NCI-H187 (cell line): ENCODE measurements around the gene GPC6.

ENCODE experiments used
- DNase-seq, 2 experiments: peaks; one replicate each; lab custom pipeline; 2025; lab: John Stamatoyannopoulos, UW

Gene GPC6

DNA sequence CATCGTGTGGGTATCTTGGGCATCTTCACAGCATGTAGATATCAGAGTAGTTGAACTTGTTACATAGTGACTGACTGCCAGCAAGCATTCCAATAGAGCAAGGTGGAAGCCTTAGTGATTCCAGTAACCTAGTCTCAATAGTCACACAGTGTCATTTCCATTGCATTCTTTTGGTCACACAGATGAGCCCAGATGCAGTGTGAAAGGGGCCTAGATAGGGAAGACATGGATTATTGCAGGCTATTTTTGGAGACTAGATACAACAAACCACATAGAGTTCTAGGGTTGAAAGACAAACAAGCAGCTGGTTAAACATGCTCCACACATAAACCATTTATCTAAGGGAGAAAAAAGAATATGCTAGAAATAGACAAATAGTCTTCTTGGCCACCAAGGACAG is 699.4 kb downstream of the GPC6 start:
- no peak for DNase-seq

DNA sequence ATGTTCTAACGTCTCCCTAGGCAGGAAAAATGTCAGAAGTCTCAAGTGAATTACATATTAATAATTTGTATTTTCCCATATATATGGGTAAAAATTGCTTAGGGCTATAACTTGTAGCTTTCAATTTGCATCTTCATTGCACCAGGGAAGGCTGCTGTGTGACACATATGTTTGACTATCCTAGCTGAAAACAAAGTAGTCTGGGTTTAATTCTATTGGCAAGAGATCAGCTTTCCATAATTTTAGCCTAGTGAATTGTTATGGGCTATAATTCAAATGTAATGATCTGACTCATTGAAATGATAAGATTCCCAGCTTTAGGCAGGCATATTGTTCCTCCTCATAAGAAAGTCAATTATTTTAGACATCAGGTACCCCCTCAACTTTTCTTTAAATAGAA is 699.8 kb downstream of the GPC6 start:
- no peak for DNase-seq

DNA sequence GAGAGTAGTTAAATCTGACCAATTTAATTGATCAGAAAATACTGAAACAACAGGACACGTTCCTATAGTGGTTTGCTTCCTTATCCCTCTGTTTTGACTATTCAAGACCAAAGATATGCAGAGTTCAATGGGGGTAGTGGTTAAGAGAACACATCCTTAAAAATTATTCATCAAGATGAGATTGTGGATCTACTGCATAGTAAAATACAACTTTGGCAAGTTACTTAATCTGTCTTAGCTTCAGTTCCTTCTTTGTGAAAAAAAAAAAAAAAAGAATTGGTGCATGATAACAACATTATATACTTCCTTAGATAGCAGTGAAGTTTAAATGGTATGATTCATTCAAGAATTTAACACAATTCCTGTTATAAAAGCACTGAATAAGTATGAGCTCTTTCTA is 700.8 kb downstream of the GPC6 start:
- DNase-seq: no peak

GRCh38 chr13:93932901-93933300 is 706.3 kb downstream of the GPC6 start:
- no peak for DNase-seq

DNA sequence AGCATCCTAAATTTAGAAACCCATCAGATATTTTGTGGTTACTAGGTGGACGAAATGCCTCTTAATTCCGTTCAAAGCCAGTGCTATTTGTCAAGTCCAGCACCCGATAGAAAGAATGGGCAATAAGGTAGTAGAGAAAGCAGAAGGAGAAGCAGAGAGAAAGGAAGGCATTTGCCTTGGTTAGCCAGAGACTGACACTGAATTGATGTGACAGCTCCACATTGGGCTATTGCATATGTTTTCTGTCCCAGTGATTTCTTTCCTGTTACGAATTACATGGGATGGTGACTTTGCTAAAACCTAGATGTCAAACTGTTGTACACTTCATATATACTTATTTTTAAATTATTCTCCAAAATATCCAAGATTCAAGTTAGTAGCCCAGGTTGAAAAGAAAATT is 710.3 kb downstream of the GPC6 start:
- DNase-seq: no peak

GRCh38 chr13:93941444-93941843 is 714.8 kb downstream of the GPC6 start:
- DNase-seq: no peak

DNA sequence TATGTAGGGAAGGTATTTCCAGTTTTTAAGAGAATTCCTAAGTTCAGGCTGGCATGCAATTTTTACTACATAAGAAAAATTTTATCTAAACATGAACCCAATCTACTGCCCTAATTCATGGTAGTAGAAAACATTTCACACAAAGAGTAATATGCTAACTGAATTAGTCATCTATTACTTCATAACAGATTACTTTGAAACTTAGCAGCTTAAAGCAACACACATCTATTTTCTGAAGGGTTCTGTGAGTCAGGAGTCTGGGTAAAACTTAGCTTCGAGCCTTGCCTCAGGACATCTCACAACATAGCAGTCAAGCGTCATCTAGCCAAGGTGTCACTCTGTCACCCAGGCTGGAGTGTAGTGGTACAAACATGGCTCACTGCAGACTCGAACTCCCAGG is 715.4 kb downstream of the GPC6 start:
- no peak for DNase-seq

DNA sequence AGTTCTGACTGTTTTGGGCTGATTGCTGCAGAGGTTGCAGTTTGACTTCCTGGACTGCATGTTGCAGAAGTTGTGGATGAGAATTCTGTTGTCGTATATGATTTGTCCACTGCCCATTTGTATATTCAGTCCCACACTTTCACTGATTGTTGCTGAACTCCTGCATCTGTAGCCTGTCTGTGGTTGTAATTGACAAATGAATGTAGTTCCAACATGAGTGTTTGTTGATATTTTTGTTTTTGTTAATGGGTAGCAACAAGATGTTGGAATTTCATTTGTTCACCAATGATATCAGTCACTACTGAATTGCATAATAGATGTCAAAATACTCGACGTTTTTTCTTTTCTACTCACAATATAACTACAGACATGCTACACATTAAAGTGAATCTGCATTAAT is 719.0 kb downstream of the GPC6 start:
- DNase-seq: no peak

DNA sequence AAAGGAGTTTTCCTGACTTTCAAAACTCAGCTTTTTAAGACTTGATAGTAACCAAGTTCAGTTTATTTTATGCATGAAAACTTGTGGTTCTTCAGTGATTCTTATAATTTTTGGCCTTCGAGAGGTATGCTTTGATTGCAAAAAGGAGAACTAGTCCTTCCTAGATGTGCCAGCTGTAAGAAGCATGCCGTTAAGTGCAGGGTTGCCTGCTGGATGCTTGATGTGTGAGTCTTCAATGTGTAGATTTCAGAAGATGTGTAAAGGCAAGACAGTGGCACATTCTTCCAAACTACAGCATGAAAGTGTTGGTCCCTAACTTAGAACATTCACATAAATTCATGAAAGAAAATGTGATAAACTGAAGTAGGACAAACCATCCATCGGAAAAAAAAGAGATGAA is 720.4 kb downstream of the GPC6 start:
- DNase-seq: no peak

GRCh38 chr13:93947651-93948050 is 721.0 kb downstream of the GPC6 start:
- DNase-seq: no peak

DNA sequence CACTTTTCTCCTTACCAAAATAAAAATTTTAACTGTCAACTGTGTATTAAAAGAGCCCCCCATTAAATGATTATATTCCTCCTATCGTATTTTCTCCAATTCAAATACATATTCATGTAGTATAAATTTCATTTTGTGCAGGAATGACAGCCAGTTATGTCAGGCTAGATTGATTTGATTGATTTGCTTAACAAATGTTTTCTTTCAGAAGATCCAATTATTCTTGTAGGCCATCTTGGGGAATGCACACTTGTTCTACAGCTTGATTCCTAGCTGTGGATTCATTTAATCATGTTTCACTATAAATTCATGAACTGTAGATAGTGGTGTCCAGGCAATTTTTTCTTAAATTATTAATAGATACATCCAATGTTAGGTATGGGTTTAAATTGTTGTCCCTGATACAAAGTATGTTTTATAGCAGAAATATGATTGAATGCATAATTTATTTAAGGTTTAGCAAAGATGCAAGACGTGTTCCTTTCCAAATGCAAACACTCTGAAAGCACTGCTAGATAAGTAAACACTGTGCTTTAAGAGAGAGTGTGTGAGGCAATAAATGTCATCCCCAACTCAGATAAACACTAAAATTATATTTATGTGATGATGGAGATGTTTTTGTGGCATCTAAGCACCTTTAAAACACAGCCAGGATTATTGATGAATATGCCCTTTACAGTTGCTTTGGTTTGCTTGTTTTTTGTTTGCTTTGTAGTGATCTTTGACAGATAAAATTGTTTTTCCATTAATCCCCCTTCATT is 721.7 kb downstream of the GPC6 start:
- peak; percentile 41 to 47 for DNase-seq

- no peak for DNase-seq
These were observed 724.5 kb downstream of the GPC6 start for GRCh38 chr13:93951108-93951507.

GRCh38 chr13:93951951-93952350 is 725.3 kb downstream of the GPC6 start:
- DNase-seq: no peak

DNA sequence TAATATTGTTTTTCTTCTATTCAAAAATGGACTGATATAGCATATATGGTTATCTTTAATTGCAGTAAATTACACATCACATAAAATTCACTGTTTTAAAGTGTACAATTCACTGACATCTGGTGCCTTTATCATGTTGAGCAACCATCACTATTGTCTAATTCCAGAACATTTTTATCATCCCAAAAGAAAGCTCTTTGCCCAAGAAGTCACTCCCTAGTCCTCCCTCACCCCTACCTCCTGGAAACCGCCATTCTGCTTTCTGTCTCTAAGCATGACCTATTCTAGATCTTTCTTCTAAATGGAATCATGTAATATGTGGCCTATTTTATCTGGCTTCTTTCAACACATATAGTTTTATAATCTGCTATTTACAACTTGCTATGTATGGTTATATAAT is 727.2 kb downstream of the GPC6 start:
- no peak for DNase-seq

DNA sequence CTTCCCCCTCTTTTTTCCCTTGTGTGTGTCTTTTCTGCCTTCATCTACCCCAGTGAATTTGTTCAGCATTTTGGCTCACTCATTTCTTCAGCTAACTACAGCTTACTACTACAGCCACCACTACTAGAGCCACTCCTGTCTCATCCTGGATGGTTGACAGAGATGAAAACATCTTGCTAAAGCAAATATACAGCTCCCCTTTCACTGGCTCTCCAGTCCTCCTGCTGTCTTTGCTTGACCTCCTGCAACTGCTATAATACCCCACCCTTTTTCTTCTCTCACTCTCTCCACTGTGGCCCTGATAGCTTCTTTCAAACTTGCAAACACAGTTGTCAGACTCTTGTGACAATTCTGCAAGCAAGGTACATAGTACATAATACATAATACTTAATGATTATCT is 729.3 kb downstream of the GPC6 start:
- peak in 1 of 2 experiments; percentile 12 for DNase-seq

DNA sequence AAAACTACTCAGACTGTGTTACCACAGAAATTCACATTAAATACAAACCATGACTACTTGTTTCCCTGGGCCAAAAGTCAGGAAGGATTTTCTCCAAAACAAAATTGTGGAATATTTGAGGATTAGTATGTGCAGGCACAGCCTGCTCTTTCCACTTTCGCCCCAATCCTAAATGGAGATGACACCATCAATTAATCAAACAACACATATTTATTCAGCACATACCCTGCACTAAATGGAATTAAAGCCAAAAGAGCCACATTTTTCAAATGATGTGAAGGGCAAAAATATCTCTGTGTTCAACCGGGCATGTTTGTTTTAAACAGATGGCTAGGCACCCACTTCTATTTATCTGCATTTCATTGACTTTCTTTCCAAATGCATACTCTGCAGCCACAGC is 729.8 kb downstream of the GPC6 start:
- no peak for DNase-seq

DNA sequence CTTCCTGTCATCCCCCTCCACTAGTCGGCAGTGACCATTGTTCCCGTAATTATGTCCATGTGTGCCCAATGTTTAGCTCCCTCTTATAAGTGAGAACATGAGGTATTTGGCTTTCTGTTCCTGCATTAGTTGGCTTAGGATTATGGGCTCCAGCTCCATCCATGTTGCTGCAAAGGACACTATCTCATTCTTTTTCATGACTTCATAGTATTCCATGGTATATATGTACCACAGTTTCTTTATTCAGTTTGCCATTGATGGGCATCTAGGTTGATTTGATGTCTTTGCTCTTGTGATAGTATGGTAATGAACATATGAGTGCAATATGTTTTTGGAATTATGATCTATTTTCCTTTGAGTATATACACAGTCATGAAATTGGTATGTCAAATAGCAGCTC is 730.8 kb downstream of the GPC6 start:
- no peak for DNase-seq

- DNase-seq: no peak
These were observed 733.4 kb downstream of the GPC6 start for GRCh38 chr13:93959796-93960533.

DNA sequence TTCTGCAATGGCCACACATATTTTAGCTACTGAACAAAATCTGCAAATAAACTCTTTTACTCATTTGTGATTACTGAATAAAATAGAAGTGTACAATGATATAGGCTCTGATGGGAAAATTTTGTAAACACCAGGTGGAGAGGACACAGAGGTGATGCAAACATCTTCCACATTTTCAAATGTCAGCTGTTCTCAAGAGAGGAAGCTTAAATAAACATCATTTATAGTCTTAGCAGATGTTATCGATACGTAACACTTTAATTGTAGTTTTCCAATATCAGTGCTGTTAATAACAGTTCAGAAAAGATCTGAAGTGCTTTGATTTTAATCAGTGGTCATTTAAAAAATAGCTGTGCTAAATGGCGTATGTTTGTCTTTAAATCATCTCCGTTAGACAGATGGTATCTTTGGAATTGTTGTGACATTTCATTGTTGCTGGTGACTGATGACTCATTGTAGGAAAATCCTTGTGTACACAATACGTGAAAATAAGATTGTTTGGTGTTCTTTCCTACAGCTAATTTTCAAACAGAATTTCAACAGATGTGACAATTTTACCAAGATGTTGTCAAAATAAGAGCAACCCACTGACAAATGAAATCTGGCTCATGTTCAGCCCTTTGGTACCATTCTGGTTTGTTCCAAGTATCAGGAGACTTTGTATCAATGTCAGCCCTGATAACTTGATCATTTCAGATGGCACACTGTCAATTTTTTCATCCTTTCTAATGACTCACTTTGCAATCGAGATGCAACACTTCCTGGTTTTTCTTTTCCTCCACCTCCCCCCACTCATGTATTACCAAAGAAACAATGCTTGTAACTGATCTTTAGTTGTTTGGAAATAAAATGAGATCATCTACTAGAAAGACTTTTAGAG is 736.9 kb downstream of the GPC6 start:
- DNase-seq: no peak

GRCh38 chr13:93964146-93964512 is 737.5 kb downstream of the GPC6 start:
- no peak for DNase-seq

- no peak for DNase-seq
These were observed 739.0 kb downstream of the GPC6 start for GRCh38 chr13:93965587-93965986.

DNA sequence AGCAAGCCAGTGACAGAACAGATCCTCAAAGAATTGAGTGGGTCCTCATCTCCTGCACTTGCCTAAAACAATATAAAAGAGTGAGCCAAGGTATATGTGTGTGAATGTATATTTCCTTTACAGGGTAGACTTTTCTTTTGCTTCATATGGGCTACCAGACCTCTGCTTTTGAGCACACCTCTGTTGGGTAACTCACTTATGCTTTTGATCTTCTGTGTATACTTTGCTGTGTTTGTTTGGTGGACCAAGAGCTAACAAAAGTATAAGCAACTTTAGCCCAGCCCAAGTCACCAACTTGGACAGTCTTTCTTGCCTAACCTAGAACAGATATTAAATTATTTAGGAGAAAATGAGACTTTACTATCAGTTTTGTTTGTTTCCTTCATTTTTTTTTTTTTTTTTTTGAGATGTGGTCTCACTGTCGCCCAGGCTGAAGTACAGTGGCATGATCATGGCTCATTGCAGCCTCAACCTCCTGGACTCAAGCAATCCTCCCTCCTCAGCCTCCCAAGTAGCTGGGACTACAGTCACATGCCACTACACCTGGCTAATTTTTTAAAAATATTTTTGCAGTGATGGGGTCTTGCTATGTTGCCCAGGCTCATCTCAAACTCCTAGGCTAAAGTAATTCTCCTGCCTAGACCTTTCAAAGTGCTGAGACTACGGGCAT is 739.8 kb downstream of the GPC6 start:
- no peak for DNase-seq
